ENCODE measurements around the gene TMEM151B. TPM values are rescaled to one million over a fixed set of nuclear protein-coding genes. Genes with fewer than 3 reads are reported as not detected.

The TMEM151B gene
- total RNA-seq, 1 experiment from 2014 or later, result 9.9 TPM

GRCh38 chr6:44292661-44293365 lies 22.6 kb downstream of the TMEM151B start:
- ChIA-PET POLR2A (ENCODE audit: low non-redundant PET) (interaction anchor here (0.6 kb wide), 1 partner anchor 16 kb away, joined by 3 read pairs; no protein-coding TSS in a partner anchor), CTCF (no interaction called here)
- Histone ChIP-seq H3K36me3 (ENCODE audit: insufficient read depth, low read length, poor library complexity, severe bottlenecking) (no peaks in the 10 kb centered on the region), H3K4me1 (ENCODE audit: insufficient read depth, low read length, poor library complexity, severe bottlenecking) (no peaks in the 10 kb centered on the region), H3K27ac (ENCODE audit: low read depth, low read length, poor library complexity, severe bottlenecking) (no peak overlapping the region), H3K4me3 (ENCODE audit: low read depth, low read length, poor library complexity, severe bottlenecking) (no peak overlapping the region), H3K9me3 (ENCODE audit: low read depth, low read length, poor library complexity, severe bottlenecking) (no peaks in the 10 kb centered on the region), H3K27me3 (replicated peaks; ENCODE audit: insufficient read depth, low read depth, low read length, poor library complexity) (peaks cover 57% of the 10 kb centered on the region)
- no peak for DNase-seq (ENCODE audit: low spot score)
- intact Hi-C loops (cut with micrococcal nuclease; ENCODE audit: unreplicated experiment), result no loop called here
- TF ChIP-seq EZH2 (IDR thresholded peaks at IDR 0.05; ENCODE audit: borderline replicate concordance, low read depth, low read length, poor library complexity, severe bottlenecking), result no peak
- TF ChIP-seq, protein P1, sequence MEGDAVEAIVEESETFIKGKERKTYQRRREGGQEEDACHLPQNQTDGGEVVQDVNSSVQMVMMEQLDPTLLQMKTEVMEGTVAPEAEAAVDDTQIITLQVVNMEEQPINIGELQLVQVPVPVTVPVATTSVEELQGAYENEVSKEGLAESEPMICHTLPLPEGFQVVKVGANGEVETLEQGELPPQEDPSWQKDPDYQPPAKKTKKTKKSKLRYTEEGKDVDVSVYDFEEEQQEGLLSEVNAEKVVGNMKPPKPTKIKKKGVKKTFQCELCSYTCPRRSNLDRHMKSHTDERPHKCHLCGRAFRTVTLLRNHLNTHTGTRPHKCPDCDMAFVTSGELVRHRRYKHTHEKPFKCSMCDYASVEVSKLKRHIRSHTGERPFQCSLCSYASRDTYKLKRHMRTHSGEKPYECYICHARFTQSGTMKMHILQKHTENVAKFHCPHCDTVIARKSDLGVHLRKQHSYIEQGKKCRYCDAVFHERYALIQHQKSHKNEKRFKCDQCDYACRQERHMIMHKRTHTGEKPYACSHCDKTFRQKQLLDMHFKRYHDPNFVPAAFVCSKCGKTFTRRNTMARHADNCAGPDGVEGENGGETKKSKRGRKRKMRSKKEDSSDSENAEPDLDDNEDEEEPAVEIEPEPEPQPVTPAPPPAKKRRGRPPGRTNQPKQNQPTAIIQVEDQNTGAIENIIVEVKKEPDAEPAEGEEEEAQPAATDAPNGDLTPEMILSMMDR (conservative IDR thresholded peaks at IDR 0.05; ENCODE audit: low read depth, low read length), result no peak
- no TSS peak for BruUV-seq (replicated peaks)

- peaks cover 45% of the 10 kb centered on the region for H3K27me3 ChIP-seq (replicated peaks; ENCODE audit: insufficient read depth, low read depth, low read length, poor library complexity)
These were observed 24.9 kb downstream of the TMEM151B start for GRCh38 chr6:44294832-44295791.

More at GRCh38 chr6:44294832-44295791, 24.9 kb downstream of the TMEM151B start:
- CTCF ChIA-PET, result interaction anchor here (1.0 to 1.1 kb wide), 2 partner anchors 18 to 27 kb away, joined by 3 to 11 read pairs; partner anchors contain the start of gene AARS2
- POLR2A ChIA-PET (ENCODE audit: low non-redundant PET), result no interaction called here
- intact Hi-C loops (cut with micrococcal nuclease; ENCODE audit: unreplicated experiment), result no loop called here
- Histone ChIP-seq H3K9me3 (ENCODE audit: low read depth, low read length, poor library complexity, severe bottlenecking) (no peaks in the 10 kb centered on the region), H3K4me1 (ENCODE audit: insufficient read depth, low read length, poor library complexity, severe bottlenecking) (no peaks in the 10 kb centered on the region), H3K36me3 (ENCODE audit: insufficient read depth, low read length, poor library complexity, severe bottlenecking) (peaks cover under 1% of the 10 kb centered on the region), H3K4me3 (ENCODE audit: low read depth, low read length, poor library complexity, severe bottlenecking) (no peak overlapping the region), H3K27ac (ENCODE audit: low read depth, low read length, poor library complexity, severe bottlenecking) (no peak overlapping the region)
- DNase-seq (ENCODE audit: low spot score), result no peak
- TF ChIP-seq, protein P1 (conservative IDR thresholded peaks at IDR 0.05; ENCODE audit: low read depth, low read length), result no peak
- no peak for TF ChIP-seq EZH2 (IDR thresholded peaks at IDR 0.05; ENCODE audit: borderline replicate concordance, low read depth, low read length, poor library complexity, severe bottlenecking)
- no TSS peak for BruUV-seq (replicated peaks)
